ENCODE results near the gene STX19. TPM values are rescaled to one million over a fixed set of nuclear protein-coding genes. Genes with fewer than 3 reads are reported as not detected.

Gene STX19
- total RNA-seq, 1 experiment from 2014 or later, result not detected

- Histone ChIP-seq H3K36me3 (ENCODE audit: low read depth, low read length) (0 out of 2 replicates have a peak, but pooled peaks cover 7% of the 10 kb centered on the region), H3F3A (ENCODE audit: low read length, unreplicated experiment) (no peaks in the 10 kb centered on the region), H3K27me3 (ENCODE audit: low read length) (no peaks in the 10 kb centered on the region), H3K79me2 (ENCODE audit: low read length) (peaks cover 22% of the 10 kb centered on the region), H3K4me2 (ENCODE audit: low read length) (no peak overlapping the region), H4K20me1 (ENCODE audit: low read length) (no peaks in the 10 kb centered on the region), H3K9me2 (replicated peaks; ENCODE audit: low read length) (no peaks in the 10 kb centered on the region), H3K9me3 (ENCODE audit: low read length) (no peaks in the 10 kb centered on the region), H2AFZ (ENCODE audit: low read length) (no peak overlapping the region), H3K9ac (ENCODE audit: low read length) (no peak overlapping the region), H3K4me1 (ENCODE audit: insufficient read depth, low read length) (peaks cover 17% of the 10 kb centered on the region), H3K27ac (ENCODE audit: low read length) (no peak overlapping the region), H3K4me3 (ENCODE audit: low read length) (no peak overlapping the region)
- ChIA-PET CTCF (no interaction called here), POLR2A (ENCODE audit: unreplicated experiment) (no interaction called here)
- TF ChIP-seq CTCF (conservative IDR thresholded peaks at IDR 0.05; ENCODE audit: low read depth, low read length) (no peak), EZH2phosphoT487 (IDR thresholded peaks at IDR 0.05; ENCODE audit: borderline replicate concordance, low read length) (no peak), EZH2 (IDR thresholded peaks at IDR 0.05; ENCODE audit: low read length, unreplicated experiment) (no peak)
- ATAC-seq (no peak), DNase-seq (no peak)
- no TSS peak for BruUV-seq (replicated peaks)
- intact Hi-C loops (cut with micrococcal nuclease), result loop anchor here (5.0 kb wide), 1 partner anchor 225 kb away; no protein-coding TSS in a partner anchor
Observed at GRCh38 chr3:94066506-94067500, 38.4 kb upstream of the STX19 start.

GRCh38 chr3:94065819-94066480, 37.6 kb upstream of the STX19 start:
- intact Hi-C loops (cut with micrococcal nuclease), result loop anchor here (5.0 kb wide), 1 partner anchor 224 kb away; no protein-coding TSS in a partner anchor
- TF ChIP-seq EZH2phosphoT487 (IDR thresholded peaks at IDR 0.05; ENCODE audit: borderline replicate concordance, low read length) (no peak), CTCF (conservative IDR thresholded peaks at IDR 0.05; ENCODE audit: low read depth, low read length) (no peak), EZH2 (IDR thresholded peaks at IDR 0.05; ENCODE audit: low read length, unreplicated experiment) (no peak)
- DNase-seq (no peak), ATAC-seq (no peak)
- ChIA-PET POLR2A (ENCODE audit: unreplicated experiment) (no interaction called here), CTCF (no interaction called here)
- peaks cover 23% of the 10 kb centered on the region for H3K79me2 ChIP-seq (ENCODE audit: low read length)
- BruUV-seq (replicated peaks), result no TSS peak
- no peak overlapping the region for H3K4me2 ChIP-seq (ENCODE audit: low read length)
- H3F3A ChIP-seq (ENCODE audit: low read length, unreplicated experiment), result no peaks in the 10 kb centered on the region
- H3K4me3 ChIP-seq (ENCODE audit: low read length), result no peak overlapping the region
- H3K27ac ChIP-seq (ENCODE audit: low read length), result no peak overlapping the region
- H3K9ac ChIP-seq (ENCODE audit: low read length), result no peak overlapping the region
- no peaks in the 10 kb centered on the region for H3K9me3 ChIP-seq (ENCODE audit: low read length)
- no peaks in the 10 kb centered on the region for H3K27me3 ChIP-seq (ENCODE audit: low read length)
- no peak overlapping the region for H2AFZ ChIP-seq (ENCODE audit: low read length)
- H3K9me2 ChIP-seq (replicated peaks; ENCODE audit: low read length), result no peaks in the 10 kb centered on the region
- H3K4me1 ChIP-seq (ENCODE audit: insufficient read depth, low read length), result peaks cover 18% of the 10 kb centered on the region
- H4K20me1 ChIP-seq (ENCODE audit: low read length), result no peaks in the 10 kb centered on the region
- H3K36me3 ChIP-seq (ENCODE audit: low read depth, low read length), result 0 out of 2 replicates have a peak, but pooled peaks cover 7% of the 10 kb centered on the region
